WTC11 (cell line): ENCODE results near the gene ZNF780A. TPM values are rescaled to one million over a fixed set of nuclear protein-coding genes. Genes with fewer than 3 reads are reported as not detected.

ENCODE experiments used
- ATAC-seq: fragments of 200-7000 bp; cut with Tn5 transposase; 2 replicates; pipeline ENCODE4 v1.10.0; 2021; ENCODE audit warnings: mild to moderate bottlenecking, moderate library complexity
- CTCF ChIA-PET: fragments of 300-600 bp; sonication (Branson Sonifier 250); formaldehyde crosslinking; loops from one replicate; lab custom pipeline; 2021; ENCODE audit warnings: antibody characterized with exemption; lab: Charles Lee
- POLR2A ChIA-PET: fragments of 350-600 bp; sonication (Branson Sonifier 250); formaldehyde crosslinking; loops from one replicate; lab custom pipeline; 2021; ENCODE audit warnings: antibody characterized with exemption; lab: Charles Lee
- DNase-seq: peaks from one replicate; pipeline ENCODE4 v3.0.0; 2021; ENCODE audit warnings: low spot score
- H3K27ac Mint-ChIP-seq: 2 replicates; pipeline ENCODE4 v1.8.0; 2021; ENCODE audit warnings: mixed read lengths
- H3K27me3 Mint-ChIP-seq: 2 replicates; pipeline ENCODE4 v1.8.0; 2021; ENCODE audit warnings: low read depth, mild to moderate bottlenecking, moderate library complexity, mixed read lengths
- H3K36me3 Mint-ChIP-seq: 2 replicates; pipeline ENCODE4 v1.8.0; 2021; ENCODE audit warnings: mixed read lengths
- H3K4me1 Mint-ChIP-seq: 2 replicates; pipeline ENCODE4 v1.8.0; 2022; ENCODE audit warnings: mixed read lengths
- H3K4me3 Mint-ChIP-seq: 2 replicates; pipeline ENCODE4 v1.8.0; 2021; ENCODE audit warnings: mild to moderate bottlenecking, moderate library complexity, mixed read lengths
- H3K9me3 Mint-ChIP-seq: 2 replicates; pipeline ENCODE4 v1.8.0; 2021; ENCODE audit warnings: mixed read lengths
- AFF4 ChIP-seq: sonication (generic); formaldehyde crosslinking; IDR thresholded peaks from 2 replicates; pipeline ENCODE4 v1.8.1; 2023; ENCODE audit warnings: mild to moderate bottlenecking, missing genetic modification reagents, borderline replicate concordance
- ARID4B ChIP-seq: sonication (generic); formaldehyde crosslinking; IDR thresholded peaks from 2 replicates; pipeline ENCODE4 v1.8.0; 2023; ENCODE audit warnings: missing genetic modification reagents, mild to moderate bottlenecking, borderline replicate concordance
- ATF1 ChIP-seq: sonication (generic); formaldehyde crosslinking; IDR thresholded peaks from 2 replicates; pipeline ENCODE4 v1.8.1; 2023; ENCODE audit warnings: mild to moderate bottlenecking, moderate library complexity, missing genetic modification reagents
- ATF2 ChIP-seq: sonication (generic); formaldehyde crosslinking; IDR thresholded peaks from 2 replicates; pipeline ENCODE4 v1.8.1; 2022; ENCODE audit warnings: low read depth, missing genetic modification reagents, borderline replicate concordance
- CBFB ChIP-seq: sonication (generic); formaldehyde crosslinking; IDR thresholded peaks from 2 replicates; pipeline ENCODE4 v1.8.1; 2022; ENCODE audit warnings: mild to moderate bottlenecking, low read depth, missing genetic modification reagents
- ESRRA ChIP-seq: sonication (generic); formaldehyde crosslinking; IDR thresholded peaks from 2 replicates; pipeline ENCODE4 v1.8.1; 2022; ENCODE audit warnings: mild to moderate bottlenecking, missing genetic modification reagents, borderline replicate concordance
- FOXP1 ChIP-seq: sonication (generic); formaldehyde crosslinking; IDR thresholded peaks from 2 replicates; pipeline ENCODE4 v1.8.0; 2022; ENCODE audit warnings: missing genetic modification reagents, mild to moderate bottlenecking, moderate library complexity, borderline replicate concordance
- GABPB1 ChIP-seq: sonication (generic); formaldehyde crosslinking; IDR thresholded peaks from 2 replicates; pipeline ENCODE4 v1.8.1; 2023; ENCODE audit warnings: mild to moderate bottlenecking, missing genetic modification reagents
- GRHL2 ChIP-seq: fragments of 250-450 bp; sonication (Bioruptor Pico); IDR thresholded peaks from 2 replicates; pipeline ENCODE4 v1.8.0; 2022; ENCODE audit warnings: mild to moderate bottlenecking, moderate library complexity; ENCODE audit not compliant: insufficient replicate concordance, severe bottlenecking
- IRF2 ChIP-seq: sonication (generic); formaldehyde crosslinking; IDR thresholded peaks from 2 replicates; pipeline ENCODE4 v1.8.0; 2022; ENCODE audit warnings: low read depth, missing genetic modification reagents, borderline replicate concordance
- NFATC4 ChIP-seq: fragments of 250-450 bp; sonication (Bioruptor Pico); IDR thresholded peaks from 2 replicates; pipeline ENCODE4 v1.9.0; 2021; ENCODE audit warnings: mild to moderate bottlenecking
- NR1H2 ChIP-seq: sonication (generic); formaldehyde crosslinking; IDR thresholded peaks from 2 replicates; pipeline ENCODE4 v1.9.0; 2021; ENCODE audit warnings: mild to moderate bottlenecking, moderate library complexity, missing genetic modification reagents
- SMAD4 ChIP-seq: sonication (generic); formaldehyde crosslinking; IDR thresholded peaks from 2 replicates; pipeline ENCODE4 v1.8.0; 2022; ENCODE audit warnings: mild to moderate bottlenecking, missing genetic modification reagents
- STAT6 ChIP-seq: sonication (generic); formaldehyde crosslinking; conservative IDR thresholded peaks from 2 replicates; pipeline ENCODE4 v1.8.1; 2023; ENCODE audit warnings: mild to moderate bottlenecking, low read depth, missing genetic modification reagents, moderate library complexity
- ZBTB21 ChIP-seq: sonication (generic); formaldehyde crosslinking; IDR thresholded peaks from 2 replicates; pipeline ENCODE4 v1.8.1; 2023; ENCODE audit warnings: mild to moderate bottlenecking, missing genetic modification reagents, borderline replicate concordance
- ZNF263 ChIP-seq: sonication (generic); formaldehyde crosslinking; IDR thresholded peaks from 2 replicates; pipeline ENCODE4 v1.8.1; 2022; ENCODE audit warnings: low read depth, mild to moderate bottlenecking, moderate library complexity, missing genetic modification reagents
- ZNF317 ChIP-seq: sonication (generic); formaldehyde crosslinking; IDR thresholded peaks from 2 replicates; pipeline ENCODE4 v1.8.1; 2023; ENCODE audit warnings: low read depth, mild to moderate bottlenecking, moderate library complexity, missing genetic modification reagents, borderline replicate concordance
- ZNF425 ChIP-seq: fragments of 250-450 bp; sonication (Bioruptor Pico); conservative IDR thresholded peaks from 2 replicates; pipeline ENCODE4 v1.9.0; 2021; ENCODE audit warnings: mild to moderate bottlenecking
- total RNA-seq: library from RNA; stranded (reverse); gene quantifications from 3 replicates; pipeline ENCODE4 v1.2.3, GENCODE V29; 2021

The ZNF780A gene
- total RNA-seq, 1 experiment from 2014 or later: 14.5 TPM

GRCh38 chr19:40078377-40078776 is 12.4 kb downstream of the ZNF780A start:
- H3K9me3 Mint-ChIP-seq: peaks cover 69% of the 10 kb centered on the region
- CTCF ChIA-PET: no interaction called here
- H3K4me3 Mint-ChIP-seq: no peak overlapping the region
- no peak for DNase-seq
- H3K4me1 Mint-ChIP-seq: no peaks in the 10 kb centered on the region
- no peak overlapping the region for H3K27ac Mint-ChIP-seq
- no peaks in the 10 kb centered on the region; the same call in 1 of the 2 replicates for H3K27me3 Mint-ChIP-seq
- H3K36me3 Mint-ChIP-seq: peaks cover 97% of the 10 kb centered on the region
- POLR2A ChIA-PET: no interaction called here
- TF ChIP-seq ARID4B (CRISPR knock-in tag) (no peak), ESRRA (no peak), ZBTB21 (CRISPR knock-in tag) (no peak), ZNF317 (CRISPR knock-in tag) (no peak), FOXP1 (no peak), IRF2 (no peak), GABPB1 (CRISPR knock-in tag) (no peak), CBFB (CRISPR knock-in tag) (no peak), ZNF263 (CRISPR knock-in tag) (no peak), ATF1 (CRISPR knock-in tag) (no peak), NFATC4 (CRISPR knock-in tag) (no peak), ATF2 (CRISPR knock-in tag) (no peak)
- TF ChIP-seq, all 79 proteins: peak for 0
- ATAC-seq: no peak

GRCh38 chr19:40070058-40070457 is 20.7 kb downstream of the ZNF780A start:
- Mint-ChIP-seq H3K4me1 (no peaks in the 10 kb centered on the region), H3K4me3 (no peak overlapping the region), H3K9me3 (peaks cover 60% of the 10 kb centered on the region), H3K27ac (no peak overlapping the region), H3K36me3 (peaks cover 44% of the 10 kb centered on the region), H3K27me3 (no peaks in the 10 kb centered on the region; the same call in 1 of the 2 replicates)
- ATAC-seq: no peak
- POLR2A ChIA-PET: no interaction called here
- CTCF ChIA-PET: no interaction called here
- DNase-seq: no peak
- TF ChIP-seq ZNF425 (CRISPR knock-in tag) (no peak), AFF4 (CRISPR knock-in tag) (no peak), NR1H2 (CRISPR knock-in tag) (no peak), STAT6 (no peak), GRHL2 (CRISPR knock-in tag) (no peak), SMAD4 (CRISPR knock-in tag) (no peak), ESRRA (no peak)
